ENCODE data around the gene TLCD2. TPM values are rescaled to one million over a fixed set of nuclear protein-coding genes. Genes with fewer than 3 reads are reported as not detected.
A peak's percentile ranks its signal among the peaks of the same experiment; 100 is the strongest.
"Not testable (repeated sequence)": the region's sequence is repeated elsewhere in the genome, so short reads cannot be mapped to it uniquely, and the experiment has no call there.

TLCD2 gene
- total and polyA plus RNA-seq, 12 donors = 0.96 to 6.0 (median 1.9) TPM

GRCh38 chr17:1661045-1661444, 49.1 kb downstream of the TLCD2 start:
- 91 to 92% methylated on average over 12 of the region's 12 CpGs for WGBS, 2 donors
- Histone ChIP-seq H3K4me1 (no peaks in the 10 kb centered on the region), H3K27ac (no peak overlapping the region), H3K9me3 (no peaks in the 10 kb centered on the region), H3K36me3 (peaks cover 29 to 100% (median 96%) of the 10 kb centered on the region in 9 donors), H3K27me3 (no peaks in the 10 kb centered on the region), H3K4me3 (no peak overlapping the region)
- ATAC-seq (no peak), DNase-seq (no peak)
- intact Hi-C loops (cut with DNase I) = loop anchor here in 5 of 10 donors (10.0 kb wide), 3 partner anchors 124 to 384 kb away; partner anchors contain the start of gene OVCA2 (in 1 of the 5)
- TF ChIP-seq CTCF (IDR thresholded peaks at IDR 0.05) = no peak

GRCh38 chr17:1658100-1658499, 52.1 kb downstream of the TLCD2 start:
- intact Hi-C loops (cut with DNase I) = loop anchor here in 1 of 10 donors (10.0 kb wide), 1 partner anchor 377 kb away; the partner anchor contains the start of gene DPH1

GRCh38 chr17:1653735-1654134, 56.4 kb downstream of the TLCD2 start:
- intact Hi-C loops (cut with DNase I) = loop anchor here in 2 of 10 donors (5.0 to 10.0 kb wide), 3 partner anchors 59 to 381 kb away; partner anchors contain the start of genes DPH1 (in 1 of the 2) and TLCD2 (in 1 of the 2)
- ATAC-seq (no peak), DNase-seq (no peak)
- H3K4me3 ChIP-seq = no peak overlapping the region
- H3K36me3 ChIP-seq = peaks cover 9 to 88% (median 83%) of the 10 kb centered on the region in 9 donors
- peaks cover 5 to 17% (median 13%) of the 10 kb centered on the region in 9 donors for H3K4me1 ChIP-seq
- H3K9me3 ChIP-seq = no peaks in the 10 kb centered on the region
- whole genome bisulfite sequencing, 2 donors = 92 to 94% methylated on average over 14 of the region's 14 CpGs
- H3K27ac ChIP-seq = no peak overlapping the region
- TF ChIP-seq CTCF (IDR thresholded peaks at IDR 0.05) = no peak
- no peaks in the 10 kb centered on the region for H3K27me3 ChIP-seq

More at GRCh38 chr17:1658100-1658499, 52.1 kb downstream of the TLCD2 start:
- DNase-seq (no peak), ATAC-seq (no peak)
- Histone ChIP-seq H3K4me1 (no peaks in the 10 kb centered on the region), H3K9me3 (no peaks in the 10 kb centered on the region), H3K27ac (no peak overlapping the region), H3K27me3 (no peaks in the 10 kb centered on the region), H3K4me3 (no peak overlapping the region), H3K36me3 (peaks cover 34 to 100% (median 98%) of the 10 kb centered on the region in 9 donors)
- WGBS, 2 donors = 94 to 96% methylated on average over 9 of the region's 9 CpGs
- TF ChIP-seq CTCF (IDR thresholded peaks at IDR 0.05) = no peak

- 91 to 93% methylated on average over 7 of the region's 7 CpGs for WGBS, 2 donors
- not testable (repeated sequence) for ATAC-seq, H3K9me3 ChIP-seq, H3K4me3 ChIP-seq, H3K27me3 ChIP-seq, DNase-seq
- peak overlapping the region in 3 of 10 donors; percentile 0 to 23 (median 20) for H3K27ac ChIP-seq
- peaks cover 11 to 25% (median 22%) of the 10 kb centered on the region in 9 donors for H3K4me1 ChIP-seq
- intact Hi-C loops (cut with DNase I) = loop anchor here in 2 of 10 donors (5.0 to 10.0 kb wide), 3 partner anchors 60 to 382 kb away; partner anchors contain the start of genes DPH1 (in 1 of the 2) and TLCD2 (in 1 of the 2)
- peaks cover under 1 to 79% (median 73%) of the 10 kb centered on the region in 9 donors for H3K36me3 ChIP-seq
Observed at GRCh38 chr17:1652794-1653193, 57.4 kb downstream of the TLCD2 start.

Other genes starting within 250 kb of the TLCD2 start
- gene MYO1C, start 217.7 kb downstream of the TLCD2 start, total RNA-seq = 100 to 1,000 TPM; 131 to 229 (median 179) TPM
- 100 to 1,000 TPM; 101 to 120 TPM for gene MYO1C, start 217.7 kb downstream of the TLCD2 start, polyA plus RNA-seq
- gene INPP5K, start 193.8 kb downstream of the TLCD2 start, total RNA-seq = 10 to 100 TPM; 26.8 to 41.2 (median 32.7) TPM
- gene INPP5K, start 193.8 kb downstream of the TLCD2 start, polyA plus RNA-seq = 10 to 100 TPM; 38.6 to 45.5 TPM
- 10 to 100 TPM; 39.5 to 61.0 (median 50.6) TPM for gene PITPNA, start 147.6 kb downstream of the TLCD2 start, total RNA-seq
- gene PITPNA, start 147.6 kb downstream of the TLCD2 start, polyA plus RNA-seq = 10 to 100 TPM in 1 of 2 donors, 1 to 10 TPM in 1; 8.0 to 36.9 TPM
- 10 to 100 TPM in 1 of 10 donors, 1 to 10 TPM in 9; 4.1 to 16.4 (median 7.0) TPM for gene SLC43A2, start 81.5 kb downstream of the TLCD2 start, total RNA-seq
- gene SLC43A2, start 81.5 kb downstream of the TLCD2 start, polyA plus RNA-seq = 1 to 10 TPM; 1.6 to 3.9 TPM
- 10 to 100 TPM in 7 of 10 donors, 1 to 10 TPM in 3; 7.6 to 18.8 (median 13.2) TPM for gene SCARF1, start 64.6 kb downstream of the TLCD2 start, total RNA-seq
- 10 to 100 TPM; 10.2 to 22.6 TPM for gene SCARF1, start 64.6 kb downstream of the TLCD2 start, polyA plus RNA-seq
- 10 to 100 TPM; 54.0 to 87.8 (median 63.2) TPM for gene RILP, start 60.5 kb downstream of the TLCD2 start, total RNA-seq
- 100 to 1,000 TPM in 1 of 2 donors, 10 to 100 TPM in 1; 47.5 to 152 TPM for gene RILP, start 60.5 kb downstream of the TLCD2 start, polyA plus RNA-seq
- 100 to 1,000 TPM; 137 to 205 (median 179) TPM for gene PRPF8, start 25.5 kb downstream of the TLCD2 start, total RNA-seq
- gene PRPF8, start 25.5 kb downstream of the TLCD2 start, polyA plus RNA-seq = 100 to 1,000 TPM in 1 of 2 donors, 10 to 100 TPM in 1; 79.1 to 107 TPM
- gene WDR81, start 14.3 kb upstream of the TLCD2 start, total RNA-seq = 10 to 100 TPM in 4 of 10 donors, 1 to 10 TPM in 6; 7.7 to 16.9 (median 9.2) TPM
- gene WDR81, start 14.3 kb upstream of the TLCD2 start, polyA plus RNA-seq = 10 to 100 TPM in 1 of 2 donors, 1 to 10 TPM in 1; 8.5 to 14.9 TPM
- 1 to 10 TPM in 3 of 10 donors, under 1 TPM in 5, not detected in 2; 0.18 to 1.3 (median 0.41) TPM for gene SERPINF2, start 32.5 kb upstream of the TLCD2 start, total RNA-seq
- gene SERPINF2, start 32.5 kb upstream of the TLCD2 start, polyA plus RNA-seq = 1 to 10 TPM; 2.0 to 2.8 TPM
- gene SERPINF1, start 51.7 kb upstream of the TLCD2 start, total RNA-seq = 100 to 1,000 TPM in 4 of 10 donors, 10 to 100 TPM in 6; 26.2 to 185 (median 89.1) TPM
- 100 to 1,000 TPM; 181 to 247 TPM for gene SERPINF1, start 51.7 kb upstream of the TLCD2 start, polyA plus RNA-seq
- gene SMYD4, start 119.5 kb upstream of the TLCD2 start, total RNA-seq = 10 to 100 TPM in 4 of 10 donors, 1 to 10 TPM in 6; 7.2 to 13.5 (median 9.3) TPM
- 1 to 10 TPM; 4.6 to 6.9 TPM for gene SMYD4, start 119.5 kb upstream of the TLCD2 start, polyA plus RNA-seq
- 10 to 100 TPM; 51.1 to 96.6 (median 75.4) TPM for gene RPA1, start 119.6 kb upstream of the TLCD2 start, total RNA-seq
- 10 to 100 TPM in 1 of 2 donors, 1 to 10 TPM in 1; 7.2 to 32.3 TPM for gene RPA1, start 119.6 kb upstream of the TLCD2 start, polyA plus RNA-seq